CD4-positive, alpha-beta T cell (primary cell): ENCODE measurements around the gene RNF213. TPM values are rescaled to one million over a fixed set of nuclear protein-coding genes. Genes with fewer than 3 reads are reported as not detected.

ENCODE experiments used
- ATAC-seq: fragments of 200-7000 bp; cut with Tn5 transposase; one replicate; pipeline ENCODE4 v1.10.0; 2022; ENCODE audit warnings: mild to moderate bottlenecking; ENCODE audit not compliant: poor library complexity
- CTCF ChIA-PET: fragments of 350-600 bp; sonication (Branson Sonifier 250); formaldehyde crosslinking; loops from one replicate; lab custom pipeline; 2021; ENCODE audit warnings: antibody characterized with exemption, inconsistent platforms; lab: Charles Lee
- POLR2A ChIA-PET: fragments of 350-600 bp; sonication (Branson Sonifier 250); formaldehyde crosslinking; loops from one replicate; lab custom pipeline; 2021; ENCODE audit warnings: antibody characterized with exemption, inconsistent platforms; lab: Charles Lee
- DNase-seq, 14 experiments: peaks; one replicate each; pipeline ENCODE4 v3.0.0-alpha.2; 2013 to 2020; ENCODE audit warnings: mixed read lengths in 2 of 14
- H3K27ac ChIP-seq, 2 donors: one replicate each; pipeline versions ENCODE4 v1.5.1 to v1.7.0; 2013; ENCODE audit warnings: low read length in 2 of 2, low read depth in 1 of 2, mild to moderate bottlenecking in 1 of 2
- H3K27me3 ChIP-seq, 2 experiments: 1 replicate in 1 of 2; 2 replicates in 1 of 2; pipeline versions ENCODE4 v1.6.1 to v1.7.0; 2013; ENCODE audit warnings: low read length in 2 of 2, control low read depth in 1 of 2, mild to moderate bottlenecking in 1 of 2, moderate library complexity in 1 of 2; ENCODE audit not compliant: insufficient read depth in 2 of 2, control insufficient read depth in 1 of 2
- H3K36me3 ChIP-seq: one replicate; pipeline ENCODE4 v1.6.1; 2013; ENCODE audit warnings: low read length, control low read depth; ENCODE audit not compliant: insufficient read depth
- H3K4me1 ChIP-seq: one replicate; pipeline ENCODE4 v1.6.1; 2013; ENCODE audit warnings: low read length, control low read depth; ENCODE audit not compliant: insufficient read depth
- H3K4me3 ChIP-seq: one replicate; pipeline ENCODE4 v1.5.1; 2013; ENCODE audit warnings: mild to moderate bottlenecking, low read length, moderate library complexity
- H3K9me3 ChIP-seq, 2 experiments: 1 replicate in 1 of 2; 2 replicates in 1 of 2; pipeline versions ENCODE4 v1.6.1 to v1.7.0; 2013; ENCODE audit warnings: low read length in 2 of 2, mild to moderate bottlenecking in 2 of 2, control low read depth in 1 of 2, moderate library complexity in 1 of 2; ENCODE audit not compliant: control insufficient read depth in 1 of 2, insufficient read depth in 1 of 2
- H3K27ac Mint-ChIP-seq: one replicate; pipeline ENCODE4 v1.8.0; 2020; ENCODE audit warnings: mixed read lengths
- H3K27me3 Mint-ChIP-seq: one replicate; pipeline ENCODE4 v1.8.0; 2021; ENCODE audit warnings: mixed read lengths
- H3K36me3 Mint-ChIP-seq: one replicate; pipeline ENCODE4 v1.8.0; 2021; ENCODE audit warnings: low read depth, mixed read lengths
- H3K4me1 Mint-ChIP-seq: one replicate; pipeline ENCODE4 v1.8.0; 2021; ENCODE audit warnings: low read depth, mixed read lengths
- H3K4me3 Mint-ChIP-seq: one replicate; pipeline ENCODE4 v1.8.0; 2020; ENCODE audit warnings: mild to moderate bottlenecking, mixed read lengths
- H3K9me3 Mint-ChIP-seq: one replicate; pipeline ENCODE4 v1.8.0; 2020; ENCODE audit warnings: mixed read lengths
- intact Hi-C, 2 experiments: fragments of 100-400 bp; cut with DNase I in 1 of 2; cut with micrococcal nuclease in 1 of 2; formaldehyde crosslinking; loops; one replicate each; pipeline versions ENCODE4 v1.15.1 to v1.9.0; 2023 to 2025; cut with DNase I, micrococcal nuclease
- total RNA-seq, 174 experiments: library from RNA in 2 of 174; stranded (reverse) in 2 of 174; gene quantifications; one replicate each; pipeline ENCODE4 v1.2.3 and lab custom pipeline; 2021 to 2026
- TF ChIP-seq, protein P1 (sequence below): fragments of 200-600 bp; IDR thresholded peaks from one replicate; pipeline ENCODE4 v1.8.0; 2022; ENCODE audit warnings: antibody characterized with exemption, mild to moderate bottlenecking

Gene RNF213
- total RNA-seq, 2 experiments from 2014 or later = 290 to 312 TPM

DNA sequence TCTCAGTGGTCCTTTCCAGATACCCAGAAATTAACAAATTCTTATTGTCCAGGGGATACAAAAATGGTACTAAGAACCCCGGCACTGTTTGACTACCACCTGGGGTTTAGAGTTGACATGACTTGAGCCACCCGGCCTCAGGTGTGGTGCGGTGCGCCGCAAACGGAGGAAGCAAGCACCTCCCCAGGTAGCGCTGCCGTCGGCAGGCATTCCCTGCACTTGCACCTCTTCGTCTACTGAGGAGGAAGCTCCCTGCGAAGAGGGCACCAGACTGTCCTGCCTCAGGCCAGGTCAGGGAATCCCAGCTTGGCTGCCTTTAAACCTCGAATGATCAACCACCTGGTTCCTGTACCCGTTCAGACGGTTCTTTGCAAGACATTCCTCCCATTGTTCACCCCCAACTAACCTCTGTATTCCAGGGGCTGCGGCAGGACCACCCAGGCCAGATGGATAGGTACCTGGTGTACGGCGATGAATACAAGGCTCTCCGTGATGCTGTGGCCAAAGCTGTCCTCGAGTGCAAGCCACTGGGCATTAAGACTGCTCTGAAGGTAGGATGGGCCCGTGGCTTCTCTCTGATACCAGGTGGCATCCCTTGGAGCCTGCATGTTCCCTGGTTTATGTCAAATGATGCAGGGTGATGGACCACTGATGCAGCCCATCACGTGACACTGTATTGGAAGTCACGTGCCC is 113.5 kb downstream of the RNF213 start:
- Mint-ChIP-seq H3K27me3 (no peaks in the 10 kb centered on the region), H3K4me3 (no peak overlapping the region), H3K36me3 (peaks cover 97% of the 10 kb centered on the region), H3K4me1 (no peaks in the 10 kb centered on the region), H3K27ac (no peak overlapping the region), H3K9me3 (no peaks in the 10 kb centered on the region)
- no peaks in the 10 kb centered on the region for H3K9me3 ChIP-seq
- TF ChIP-seq, protein P1, sequence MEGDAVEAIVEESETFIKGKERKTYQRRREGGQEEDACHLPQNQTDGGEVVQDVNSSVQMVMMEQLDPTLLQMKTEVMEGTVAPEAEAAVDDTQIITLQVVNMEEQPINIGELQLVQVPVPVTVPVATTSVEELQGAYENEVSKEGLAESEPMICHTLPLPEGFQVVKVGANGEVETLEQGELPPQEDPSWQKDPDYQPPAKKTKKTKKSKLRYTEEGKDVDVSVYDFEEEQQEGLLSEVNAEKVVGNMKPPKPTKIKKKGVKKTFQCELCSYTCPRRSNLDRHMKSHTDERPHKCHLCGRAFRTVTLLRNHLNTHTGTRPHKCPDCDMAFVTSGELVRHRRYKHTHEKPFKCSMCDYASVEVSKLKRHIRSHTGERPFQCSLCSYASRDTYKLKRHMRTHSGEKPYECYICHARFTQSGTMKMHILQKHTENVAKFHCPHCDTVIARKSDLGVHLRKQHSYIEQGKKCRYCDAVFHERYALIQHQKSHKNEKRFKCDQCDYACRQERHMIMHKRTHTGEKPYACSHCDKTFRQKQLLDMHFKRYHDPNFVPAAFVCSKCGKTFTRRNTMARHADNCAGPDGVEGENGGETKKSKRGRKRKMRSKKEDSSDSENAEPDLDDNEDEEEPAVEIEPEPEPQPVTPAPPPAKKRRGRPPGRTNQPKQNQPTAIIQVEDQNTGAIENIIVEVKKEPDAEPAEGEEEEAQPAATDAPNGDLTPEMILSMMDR = no peak
- no peak for ATAC-seq
- H3K4me1 ChIP-seq = no peaks in the 10 kb centered on the region
- peak in 1 of 14 experiments; percentile 12 for DNase-seq
- no peak overlapping the region for H3K4me3 ChIP-seq
- H3K27ac ChIP-seq = no peak overlapping the region
- peaks cover 99% of the 10 kb centered on the region for H3K36me3 ChIP-seq
- POLR2A ChIA-PET = no interaction called here
- no peaks in the 10 kb centered on the region for H3K27me3 ChIP-seq
- intact Hi-C loops = no loop called here
- CTCF ChIA-PET = no interaction called here

DNA sequence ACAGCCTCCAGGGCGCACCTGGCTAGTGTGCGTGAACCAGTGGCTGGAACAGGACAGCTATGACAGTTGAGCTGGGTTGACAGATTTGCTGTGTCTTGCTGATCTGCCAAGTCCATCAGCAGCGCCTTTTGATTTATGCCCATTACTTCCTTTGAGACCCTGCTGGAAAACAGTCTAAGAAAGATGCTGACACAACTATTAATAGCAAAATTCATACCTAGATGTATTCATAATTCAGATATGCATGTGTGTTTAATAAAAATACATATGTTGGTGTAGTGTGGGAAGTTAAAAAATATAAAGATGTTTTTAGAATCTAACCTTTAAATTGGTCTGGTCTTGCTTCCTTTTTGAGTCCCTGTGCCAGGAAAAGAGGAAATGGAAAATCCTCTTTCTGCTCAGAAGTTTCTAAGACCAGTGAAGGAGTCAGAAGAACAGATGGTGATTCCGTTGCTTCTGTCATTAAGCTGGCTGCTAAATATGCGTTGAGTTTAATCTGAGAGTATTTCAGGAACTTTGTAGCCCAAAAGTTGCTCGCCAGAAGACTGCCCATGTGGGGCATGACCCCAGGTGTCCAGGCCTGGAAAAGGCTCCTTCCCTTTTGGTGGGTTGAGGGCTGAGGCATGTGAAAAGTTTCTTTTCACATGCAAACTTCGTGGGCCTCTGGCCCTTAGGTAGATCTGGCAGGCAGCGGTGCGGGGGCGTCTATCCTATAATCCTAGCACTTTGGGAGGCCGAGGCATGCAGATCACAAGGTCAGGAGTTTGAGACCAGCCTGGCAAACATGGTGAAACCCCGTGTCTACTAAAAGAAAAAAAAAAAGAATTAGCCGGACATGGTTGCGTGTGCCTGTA is 114.3 kb downstream of the RNF213 start:
- Mint-ChIP-seq H3K4me3 (no peak overlapping the region), H3K36me3 (peaks cover 97% of the 10 kb centered on the region), H3K9me3 (no peaks in the 10 kb centered on the region), H3K27me3 (no peaks in the 10 kb centered on the region), H3K27ac (no peak overlapping the region), H3K4me1 (no peaks in the 10 kb centered on the region)
- DNase-seq (peak in 1 of 14 experiments; percentile 3), ATAC-seq (no peak)
- H3K27me3 ChIP-seq = no peaks in the 10 kb centered on the region
- H3K36me3 ChIP-seq = peaks cover 99% of the 10 kb centered on the region
- CTCF ChIA-PET = no interaction called here
- no peaks in the 10 kb centered on the region for H3K9me3 ChIP-seq
- no peak overlapping the region for H3K27ac ChIP-seq
- no peaks in the 10 kb centered on the region for H3K4me1 ChIP-seq
- H3K4me3 ChIP-seq = no peak overlapping the region
- POLR2A ChIA-PET = no interaction called here
- intact Hi-C loops = loop anchor here in 1 of 2 experiments (5.0 kb wide), 1 partner anchor 78 kb away; no protein-coding TSS in a partner anchor
- TF ChIP-seq, protein P1 = no peak

DNA sequence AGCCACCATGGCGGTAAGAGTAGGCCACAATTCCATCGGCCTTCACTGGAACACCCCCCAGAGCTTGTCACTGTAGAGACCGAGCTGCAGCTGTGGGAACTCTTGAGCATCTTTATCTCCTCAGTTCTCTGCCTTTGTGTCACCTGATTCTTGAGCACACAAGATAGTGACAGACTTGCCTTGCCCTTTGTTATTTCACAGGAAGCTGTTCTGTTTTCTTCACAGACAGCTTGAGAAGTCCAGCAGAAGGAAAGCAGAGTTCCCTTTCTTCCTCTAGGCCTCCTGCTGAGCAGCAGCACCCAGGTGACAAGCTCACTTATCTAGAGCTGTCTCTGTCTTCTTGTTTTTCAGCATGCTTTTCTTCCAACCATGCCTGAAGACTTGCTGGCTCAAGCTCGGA is 115.9 kb downstream of the RNF213 start:
- no peaks in the 10 kb centered on the region for H3K4me1 ChIP-seq
- Mint-ChIP-seq H3K4me3 (no peak overlapping the region), H3K36me3 (peaks cover 97% of the 10 kb centered on the region), H3K27me3 (no peaks in the 10 kb centered on the region), H3K4me1 (no peaks in the 10 kb centered on the region), H3K27ac (no peak overlapping the region), H3K9me3 (no peaks in the 10 kb centered on the region)
- ATAC-seq (no peak), DNase-seq (peak in 1 of 14 experiments; percentile 5)
- no peak overlapping the region for H3K4me3 ChIP-seq
- intact Hi-C loops = loop anchor here in 1 of 2 experiments (5.0 kb wide), 1 partner anchor 79 kb away; no protein-coding TSS in a partner anchor
- no peaks in the 10 kb centered on the region for H3K27me3 ChIP-seq
- no peak overlapping the region for H3K27ac ChIP-seq
- ChIA-PET POLR2A (no interaction called here), CTCF (no interaction called here)
- TF ChIP-seq, protein P1 = no peak
- peaks cover 99% of the 10 kb centered on the region for H3K36me3 ChIP-seq
- no peaks in the 10 kb centered on the region for H3K9me3 ChIP-seq
